Stimulated activated CD8-positive, alpha-beta memory T cell treated with anti-CD3 and anti-CD28 coated beads, Interleukin-4, amount 100 ng/mL, for 4 hours (primary cell): ENCODE data around the gene RIPOR3.
"Not testable (repeated sequence)": the region's sequence is repeated elsewhere in the genome, so short reads cannot be mapped to it uniquely, and the experiment has no call there.

Experiments used
- DNase-seq, 2 donors: peaks; one replicate each; pipeline ENCODE4 v3.0.0-alpha.2; 2020; ENCODE audit warnings: low read depth in 2 of 2, low spot score in 1 of 2

The RIPOR3 gene

DNA sequence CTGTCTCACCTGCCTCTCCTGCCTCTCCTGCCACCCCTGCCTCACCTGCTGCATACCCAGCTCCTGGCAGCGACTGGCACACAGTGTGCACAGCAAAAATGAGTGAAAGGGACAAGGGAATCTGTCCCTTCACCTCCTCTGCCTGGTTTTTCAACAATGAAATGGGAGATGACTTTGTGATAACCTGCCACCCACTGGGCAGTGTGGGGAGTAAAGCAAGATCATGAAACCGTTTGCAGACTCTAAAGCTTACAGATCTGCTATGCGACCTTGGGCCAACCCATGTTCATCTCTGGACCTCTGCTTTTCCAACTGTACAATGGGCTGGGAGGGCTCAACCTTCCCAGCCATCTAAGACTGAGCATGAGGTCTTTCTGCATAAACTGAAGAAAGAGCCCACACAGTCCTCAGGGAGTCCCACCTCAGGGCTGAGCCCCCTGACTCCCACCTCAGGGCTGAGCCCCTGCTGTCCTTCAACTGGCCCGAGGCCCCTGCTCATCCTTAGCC is 81.1 kb downstream of the RIPOR3 start:
- no peak for DNase-seq

DNA sequence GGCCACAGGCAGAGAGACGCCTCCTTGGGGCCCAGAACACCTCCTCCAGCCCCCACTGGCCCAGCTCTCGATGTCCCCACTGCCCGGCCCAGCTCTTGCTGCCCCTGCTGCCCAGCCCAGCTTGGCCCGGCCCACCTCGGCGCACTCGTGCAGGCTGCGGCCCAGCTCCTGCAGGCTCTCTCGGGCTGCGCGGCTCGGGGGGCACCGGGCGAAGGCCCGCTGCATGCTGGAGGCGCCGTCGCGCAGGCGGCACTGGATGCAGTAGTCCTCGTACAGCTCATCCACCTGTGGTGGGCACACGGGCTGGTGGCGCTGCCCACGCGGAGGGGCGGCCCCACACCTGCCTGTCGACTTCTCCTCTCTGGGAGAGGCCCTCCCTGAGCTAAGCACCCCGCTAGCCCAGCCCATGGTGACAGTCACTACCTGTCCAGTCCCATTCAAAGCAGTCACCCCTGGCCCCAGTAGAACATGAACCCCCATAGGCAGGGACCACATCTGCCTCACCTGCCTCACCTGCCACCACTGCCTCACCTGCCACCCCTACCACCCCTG is 81.8 kb downstream of the RIPOR3 start:
- DNase-seq = no peak

DNA sequence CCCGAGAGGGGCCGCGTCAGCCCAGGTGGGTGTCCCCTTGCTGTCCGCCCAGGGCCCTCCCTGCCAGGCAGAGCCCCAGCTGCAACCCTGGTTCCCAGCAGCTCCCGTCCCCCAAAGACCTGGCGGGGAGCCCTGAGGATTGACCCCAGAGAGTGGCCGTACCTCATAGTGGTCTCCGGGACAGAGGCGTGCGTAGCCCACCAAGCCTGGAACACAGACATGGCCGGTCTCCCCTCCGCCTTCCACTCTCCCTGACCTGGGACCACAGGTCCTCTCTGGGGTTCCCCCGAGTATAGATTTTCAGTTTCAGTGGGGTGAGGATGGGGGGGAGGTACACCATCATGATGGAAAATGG is 82.6 kb downstream of the RIPOR3 start:
- no peak for DNase-seq

DNA sequence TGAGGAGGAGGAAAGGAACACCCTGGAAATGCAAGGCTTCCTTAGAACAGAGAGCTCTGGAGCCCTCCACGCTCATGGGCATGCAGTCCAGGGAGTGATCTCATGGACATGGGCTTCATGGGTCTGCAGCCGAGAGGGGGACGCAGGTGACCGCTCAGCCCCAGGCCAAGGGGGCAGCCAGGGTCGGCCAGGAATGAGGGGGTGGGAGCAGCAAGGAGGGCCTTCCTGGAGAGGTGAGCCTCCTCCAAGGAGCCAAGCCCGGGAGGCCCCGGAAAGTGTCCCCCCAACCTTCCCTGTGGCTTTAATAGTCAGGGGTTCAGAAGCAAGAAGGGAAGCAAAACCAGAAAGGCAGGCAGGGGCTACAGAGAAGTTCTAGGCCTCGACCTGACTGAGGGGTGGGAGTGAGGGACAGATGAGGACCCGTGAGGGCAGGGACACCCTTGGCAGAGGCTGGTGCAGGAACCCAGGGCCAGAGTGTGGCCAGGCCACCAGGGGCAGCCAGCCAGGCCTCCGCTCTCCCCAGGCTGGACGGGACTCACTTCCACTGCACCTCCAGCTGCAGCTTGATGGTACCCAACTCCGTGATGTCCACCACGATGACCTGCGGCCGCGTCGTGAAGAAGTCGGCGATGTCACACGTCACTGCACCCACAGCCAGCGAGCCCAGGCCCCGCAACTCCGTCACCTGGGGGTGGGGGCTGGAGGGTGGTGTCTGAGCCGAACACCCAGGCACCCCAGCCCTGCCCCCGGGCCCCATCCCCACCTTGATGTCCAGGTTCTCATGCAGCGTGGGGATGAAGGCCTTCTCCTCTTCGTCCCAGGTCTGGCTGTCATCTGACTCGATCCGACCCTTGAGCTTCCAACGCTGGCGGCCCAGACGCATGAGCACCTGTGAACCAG is 83.2 kb downstream of the RIPOR3 start:
- no peak for DNase-seq

DNA sequence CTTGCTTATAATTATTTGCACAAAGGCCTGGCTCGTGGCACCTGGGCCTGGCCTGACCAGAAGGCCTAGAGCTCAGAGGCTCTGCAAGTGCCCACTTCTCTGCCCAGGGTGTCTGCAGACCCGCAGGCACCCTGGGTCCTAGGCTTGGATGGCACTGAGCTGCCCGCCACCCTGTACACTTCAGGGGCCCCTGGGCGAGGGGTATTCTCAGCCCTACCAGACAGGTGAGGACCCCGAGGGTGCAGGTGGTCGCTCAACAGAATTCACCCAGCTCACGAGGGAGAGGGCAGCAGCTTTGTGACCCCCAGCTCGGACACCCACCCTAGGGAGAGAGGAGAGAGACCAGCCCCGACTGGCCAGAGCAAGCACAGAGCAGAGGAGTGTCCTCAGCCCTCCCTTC is 83.9 kb downstream of the RIPOR3 start:
- DNase-seq = no peak

DNA sequence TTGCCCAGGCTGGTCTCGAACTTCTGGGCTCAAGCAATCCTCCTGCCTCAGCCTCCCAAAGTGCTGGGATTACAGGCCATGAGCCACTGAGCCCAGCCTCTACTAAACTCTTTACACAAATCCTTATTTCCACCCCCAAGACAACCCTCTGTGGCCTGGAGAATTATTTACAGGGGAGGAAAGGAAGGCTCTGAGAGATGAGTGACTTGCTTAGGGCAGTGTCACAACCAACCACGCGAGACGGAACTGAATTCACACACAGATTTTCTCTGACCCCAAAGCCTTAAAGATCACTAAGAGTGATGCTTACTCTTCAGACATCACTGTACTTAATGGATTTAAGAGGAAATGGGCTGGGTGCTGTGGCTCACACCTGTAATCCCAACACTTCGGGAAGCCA is 86.2 kb downstream of the RIPOR3 start:
- no peak for DNase-seq

DNA sequence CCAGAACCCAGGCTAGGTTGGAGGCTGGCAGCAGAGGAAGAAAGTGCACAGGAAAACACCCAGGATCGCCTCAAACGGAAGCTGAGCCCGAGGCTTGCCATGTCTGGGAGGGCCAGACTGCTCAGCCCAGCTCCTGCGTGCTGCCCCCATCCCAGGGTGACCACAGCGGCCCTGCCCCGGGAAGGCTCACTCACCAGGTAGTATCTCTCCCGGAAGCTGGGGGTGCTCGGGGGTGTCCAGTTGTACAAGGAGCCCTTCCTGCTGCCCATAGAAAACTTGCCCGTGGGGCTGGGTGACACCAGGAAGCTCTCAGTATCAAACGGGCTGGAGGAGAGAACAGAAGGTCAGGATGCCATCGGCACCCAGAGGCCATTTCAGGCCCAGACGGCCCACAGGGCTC is 86.9 kb downstream of the RIPOR3 start:
- DNase-seq = no peak

DNA sequence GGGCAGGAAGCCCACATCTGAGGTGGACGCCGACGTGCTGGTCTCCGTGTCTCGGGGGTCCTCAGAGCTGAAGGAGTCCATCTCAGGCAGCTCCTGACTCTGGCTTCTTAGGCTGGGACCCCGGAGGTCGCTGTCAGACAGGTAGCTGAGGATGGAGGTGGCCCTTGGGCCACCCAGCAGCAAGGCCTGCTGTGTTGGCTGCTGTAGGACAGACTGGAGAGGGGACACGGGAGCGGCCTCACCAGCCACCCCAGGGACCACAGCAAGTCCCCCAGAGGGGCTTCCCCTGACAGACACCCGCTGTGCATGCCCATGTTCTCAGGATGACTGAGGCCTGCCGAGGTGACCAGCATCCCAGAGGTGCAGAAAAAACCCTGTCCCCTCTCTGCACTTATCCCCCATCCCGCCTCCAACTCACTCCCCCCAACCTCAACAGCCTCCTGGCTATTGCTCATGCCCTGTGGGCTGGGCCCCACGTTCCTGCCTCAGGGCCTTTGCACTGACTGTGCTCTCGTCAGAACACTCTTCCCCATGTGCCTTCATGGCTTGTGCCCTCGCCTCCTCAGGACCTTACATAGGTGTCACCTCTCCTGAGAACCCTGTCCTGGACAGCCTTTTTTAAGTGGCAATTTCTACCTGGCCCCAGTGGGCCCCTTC is 88.8 kb downstream of the RIPOR3 start:
- no peak for DNase-seq

DNA sequence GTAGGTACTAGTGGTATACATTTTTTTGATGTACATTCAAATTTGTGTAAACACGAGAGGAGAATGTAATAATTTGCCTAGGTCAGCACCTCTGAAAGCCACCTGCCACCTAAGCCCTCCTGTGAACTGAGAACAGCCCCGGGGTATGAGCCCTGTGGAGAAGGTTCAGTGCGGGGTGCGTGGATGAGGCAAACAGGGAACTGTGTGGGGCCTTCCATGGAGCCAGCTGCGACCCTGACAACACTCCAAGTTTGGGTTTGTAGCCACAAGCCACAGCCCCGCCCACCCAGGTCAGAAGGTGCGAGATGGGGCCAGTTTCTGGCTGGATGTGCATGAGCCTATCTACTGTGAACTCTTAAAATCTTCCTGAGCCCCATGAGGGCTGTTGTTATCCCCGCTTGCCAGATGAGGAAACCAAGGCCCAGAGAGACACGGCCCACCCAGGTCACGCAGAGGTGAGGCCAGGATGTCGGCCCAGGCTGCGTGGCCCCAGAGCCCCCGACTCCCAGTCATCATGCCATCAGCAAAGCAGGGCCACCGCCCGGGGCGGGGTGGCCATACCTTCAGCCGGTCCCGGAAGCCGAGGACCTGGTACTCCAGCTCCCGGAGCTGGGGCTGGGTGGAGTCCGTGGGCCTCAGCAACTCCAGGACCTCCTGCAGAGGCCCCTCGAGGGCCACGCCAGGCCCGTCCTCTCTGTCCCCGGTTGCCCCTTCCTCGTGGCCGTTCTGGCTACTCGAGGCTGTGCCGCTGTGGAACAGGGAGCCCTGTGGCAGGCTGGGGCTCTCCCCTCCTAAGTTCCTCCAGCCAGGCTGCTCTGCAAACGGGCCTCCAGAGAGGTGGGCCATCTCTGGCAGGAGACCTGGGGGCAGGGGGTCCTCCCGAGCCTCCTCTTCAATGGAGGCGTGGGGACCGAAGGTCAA is 89.6 kb downstream of the RIPOR3 start:
- no peak for DNase-seq

DNA sequence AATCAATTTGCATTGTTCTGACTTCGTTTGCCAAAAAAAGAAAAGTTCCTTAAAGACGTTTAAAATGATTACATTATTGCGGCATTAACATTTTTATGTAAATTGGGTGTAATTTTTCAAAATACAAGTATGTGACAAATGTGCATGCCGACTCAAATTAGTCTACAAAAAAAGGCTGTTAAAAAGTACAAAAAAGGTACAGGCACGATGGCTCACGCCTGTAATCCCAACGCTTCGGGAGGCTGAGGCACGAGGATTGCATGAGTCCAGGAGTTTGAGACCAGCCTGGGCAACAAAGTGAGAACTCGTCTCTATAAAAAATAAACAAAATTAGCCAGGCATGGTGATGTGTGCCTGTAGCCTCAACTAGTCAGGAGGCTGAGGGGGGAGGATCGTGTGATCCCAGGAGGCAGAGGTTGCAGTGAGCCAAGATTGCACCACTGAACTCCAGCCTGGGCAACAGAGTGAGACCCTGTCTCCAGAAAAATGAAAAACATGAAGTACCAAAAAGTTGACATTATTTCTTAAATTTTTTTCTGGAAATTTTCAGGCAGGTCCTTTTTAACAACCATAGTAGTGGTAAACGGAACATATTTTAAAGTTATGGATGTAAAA is 91.0 kb downstream of the RIPOR3 start:
- DNase-seq = no peak

DNA sequence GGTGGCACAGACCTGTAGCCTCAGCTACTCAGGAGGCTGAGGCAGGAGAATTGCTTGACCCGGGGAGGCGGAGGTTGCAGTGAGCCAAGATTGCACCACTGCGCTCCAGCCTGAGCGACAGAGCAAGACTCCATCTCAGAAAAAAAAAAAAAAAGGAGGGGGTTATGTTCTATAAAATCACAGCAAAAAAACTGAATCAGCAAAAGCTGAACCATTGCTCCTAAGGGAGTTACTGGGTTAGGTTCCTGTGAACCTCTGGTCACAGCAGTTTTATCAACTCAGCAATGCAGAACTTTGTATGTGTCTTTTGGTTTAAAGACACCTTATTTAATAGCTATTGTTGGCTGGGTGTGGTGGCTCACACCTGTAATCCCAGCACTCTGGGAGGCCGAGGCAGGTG is 92.6 kb downstream of the RIPOR3 start:
- not testable (repeated sequence) for DNase-seq

DNA sequence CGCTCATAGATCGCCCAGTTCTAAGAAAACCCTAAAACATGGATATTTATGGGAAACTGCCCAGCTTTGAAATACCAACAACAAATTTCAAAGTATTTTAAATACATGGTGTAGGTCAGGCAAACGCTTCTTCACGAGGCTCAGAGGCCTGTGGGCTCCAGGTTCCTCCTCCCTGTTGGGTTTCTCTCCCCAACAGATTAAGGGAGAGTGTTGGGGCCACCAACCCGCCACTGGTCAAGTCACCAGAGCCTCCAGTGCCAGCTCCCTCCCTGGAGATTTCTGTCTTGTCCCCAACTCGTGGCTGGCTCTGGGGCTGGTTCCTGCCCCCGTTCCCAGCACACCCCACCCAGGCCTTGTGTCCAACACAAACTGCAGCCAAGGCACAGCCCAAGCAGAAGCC is 93.3 kb downstream of the RIPOR3 start:
- DNase-seq = no peak

DNA sequence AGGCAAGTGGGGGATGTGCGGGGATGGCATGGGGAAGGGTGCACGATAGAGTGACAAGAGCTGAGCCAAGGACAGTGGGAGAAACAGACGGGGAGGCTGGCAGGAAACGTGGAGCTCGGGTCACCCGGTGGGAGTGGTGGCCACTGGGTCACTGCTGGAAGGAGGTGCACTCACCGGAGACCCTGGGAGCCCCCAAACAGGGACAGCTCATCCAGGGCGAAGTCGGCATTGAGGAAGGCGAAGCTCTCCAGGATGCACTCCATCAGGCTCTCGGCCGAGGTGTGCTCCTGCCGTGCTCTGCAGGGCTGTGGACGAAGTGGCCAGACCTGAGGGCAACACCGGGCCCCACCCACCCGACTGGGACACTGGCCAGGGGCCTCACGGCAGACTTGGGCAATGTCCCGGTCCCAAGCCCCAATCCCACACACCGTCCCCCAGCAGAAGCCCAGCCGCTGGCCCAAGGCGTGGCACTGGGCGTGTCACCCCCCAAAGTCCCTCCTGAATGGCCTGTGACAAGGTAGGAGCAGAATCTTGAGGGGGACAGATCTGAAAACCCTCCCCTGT is 93.9 kb downstream of the RIPOR3 start:
- DNase-seq = no peak

DNA sequence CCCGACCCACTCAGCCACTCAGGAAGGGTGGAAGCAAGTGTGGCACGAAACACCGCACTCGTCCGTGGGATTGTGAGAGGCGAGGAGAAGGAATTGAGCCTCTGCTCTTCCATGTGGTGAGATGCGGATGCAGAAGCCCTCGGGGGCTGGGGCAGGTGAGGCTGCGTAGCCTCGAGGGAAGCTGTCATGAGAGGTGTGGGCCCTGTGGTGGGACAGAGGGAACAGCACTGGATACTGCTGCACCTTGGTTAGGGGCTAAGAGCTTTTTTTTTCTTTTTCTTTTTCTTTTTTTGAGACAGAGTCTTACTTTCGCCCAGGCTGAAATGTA is 94.7 kb downstream of the RIPOR3 start:
- no peak for DNase-seq

DNA sequence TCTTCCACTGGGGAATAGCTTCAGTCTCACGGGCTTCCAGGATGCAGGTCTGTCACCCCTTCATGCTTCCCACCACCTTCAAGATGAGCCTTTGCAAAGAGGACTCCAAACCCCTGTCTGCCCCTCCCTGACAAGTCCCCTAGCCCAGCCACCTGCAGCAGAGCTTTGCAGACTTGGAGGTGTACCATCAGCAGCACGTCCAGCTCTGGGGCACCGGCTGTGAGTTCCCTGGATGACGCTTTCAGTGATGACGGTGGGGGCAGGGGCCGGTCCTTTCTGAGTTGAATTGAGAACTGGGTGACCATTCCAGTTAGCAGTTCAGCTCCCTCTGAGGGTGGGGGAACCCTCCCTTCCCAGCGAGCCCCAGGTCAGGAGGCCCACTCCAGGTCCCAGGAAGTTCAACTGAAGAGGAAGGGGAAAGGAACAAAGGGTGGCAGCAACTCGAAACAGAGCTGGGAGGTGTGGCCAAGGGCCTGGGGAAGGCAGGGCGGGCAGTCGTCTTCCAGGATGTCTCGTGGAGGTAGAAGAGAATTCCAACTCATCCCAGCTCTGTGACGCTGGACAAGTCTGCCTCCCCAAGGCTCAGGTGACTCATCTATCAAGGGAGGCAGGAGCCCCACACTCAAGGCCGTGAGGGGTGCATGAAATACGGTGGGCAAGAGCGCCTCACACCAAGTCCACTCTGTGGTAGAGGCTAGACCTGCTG is 95.2 kb downstream of the RIPOR3 start:
- DNase-seq = no peak

DNA sequence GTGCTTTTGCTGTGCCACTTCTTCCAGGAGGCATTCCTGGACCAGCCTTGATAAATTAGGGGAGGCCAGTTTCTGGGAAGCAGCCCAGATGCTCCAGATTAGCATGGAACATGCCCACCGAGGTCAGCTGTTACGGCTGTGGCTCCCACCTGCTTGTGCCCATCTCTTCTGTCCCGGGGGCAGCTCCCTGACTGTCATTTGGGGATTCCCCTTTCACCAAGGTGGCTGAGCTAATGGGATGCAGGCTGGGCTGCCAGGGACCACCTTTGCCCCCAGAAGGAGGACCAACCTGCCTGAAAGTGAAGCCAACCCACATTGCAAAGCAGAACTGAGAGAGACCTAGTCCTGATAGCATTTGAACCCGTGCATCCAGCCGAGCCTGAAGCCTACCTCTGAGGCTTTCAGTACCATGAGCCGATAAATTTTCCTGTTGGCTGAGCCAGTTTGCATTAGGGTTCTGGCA is 95.9 kb downstream of the RIPOR3 start:
- no peak for DNase-seq

DNA sequence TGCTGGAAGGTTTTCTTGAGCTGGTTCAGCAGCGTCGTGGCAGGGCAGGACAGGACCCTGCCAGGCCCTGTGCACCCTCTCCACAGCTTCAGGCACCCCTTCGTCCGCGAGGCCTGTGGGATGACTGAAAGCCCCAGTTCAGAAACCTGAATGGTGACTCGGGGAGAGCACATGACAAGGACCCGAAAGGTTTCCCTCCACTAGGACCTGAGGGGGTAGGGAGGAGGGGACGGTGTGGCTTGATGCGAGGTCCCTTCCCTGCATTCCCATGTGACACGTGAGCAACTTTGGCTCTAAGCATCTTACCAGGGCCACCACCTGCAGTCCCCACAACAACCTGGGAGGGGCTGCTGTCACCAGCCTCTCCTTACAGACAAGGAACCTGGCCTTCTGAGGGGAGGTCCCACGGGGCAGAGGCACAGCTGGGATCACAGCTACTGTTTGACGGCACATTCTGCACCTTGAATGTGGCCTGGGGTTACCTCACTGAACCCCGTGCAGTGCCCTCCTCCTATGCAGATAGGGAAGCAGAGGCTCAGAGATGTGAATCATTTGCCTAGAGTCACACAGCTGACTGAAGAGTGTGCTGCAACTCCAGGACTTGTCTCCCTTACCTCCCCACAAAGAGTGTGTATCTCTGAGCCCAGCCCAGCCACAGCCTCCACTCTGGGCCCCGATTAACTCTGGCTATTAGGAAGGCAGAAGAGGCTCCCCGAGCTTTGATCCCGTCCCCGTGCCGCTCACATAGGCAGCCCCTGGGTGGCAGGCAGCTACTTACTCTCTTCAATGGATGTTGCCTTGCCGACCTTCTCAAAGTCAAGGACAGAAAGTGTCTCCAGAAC is 96.5 kb downstream of the RIPOR3 start:
- DNase-seq = no peak

DNA sequence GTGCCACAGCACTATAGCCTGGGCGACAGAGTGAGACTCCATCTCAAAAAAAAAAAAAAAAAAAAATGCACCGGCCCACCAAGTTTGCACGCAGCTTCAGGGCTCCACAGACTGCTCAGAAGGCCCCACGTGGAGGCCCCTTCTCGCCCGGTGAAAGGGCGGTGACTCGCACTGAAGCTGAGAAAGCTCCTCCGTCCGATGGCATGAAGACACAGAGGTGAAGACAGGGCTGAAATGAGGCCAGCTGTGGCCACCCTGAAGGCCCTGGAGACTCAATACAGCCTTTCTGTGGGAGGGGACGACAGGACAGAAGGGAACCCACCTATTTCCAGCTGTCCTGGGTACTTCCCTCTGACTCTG is 97.1 kb downstream of the RIPOR3 start:
- no peak for DNase-seq

DNA sequence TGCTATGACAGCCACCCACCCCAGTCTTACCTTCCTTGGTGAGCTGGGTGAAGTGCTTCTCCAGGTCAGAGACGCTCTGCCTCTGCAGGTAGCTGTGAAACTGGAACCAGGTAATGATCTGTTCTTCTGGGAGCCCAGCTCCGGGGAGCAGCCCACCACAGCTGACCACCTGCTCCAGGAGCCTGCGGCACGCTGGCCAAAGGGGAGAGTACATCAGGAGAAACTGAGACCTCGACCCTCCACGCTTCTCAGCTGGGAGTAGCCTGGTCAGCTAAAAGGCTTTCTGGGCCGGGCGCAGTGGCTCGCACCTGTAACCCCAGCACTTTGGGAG is 98.4 kb downstream of the RIPOR3 start:
- no peak for DNase-seq
